ENCODE measurements around the gene GPR78.

- TF ChIP-seq, protein P1, sequence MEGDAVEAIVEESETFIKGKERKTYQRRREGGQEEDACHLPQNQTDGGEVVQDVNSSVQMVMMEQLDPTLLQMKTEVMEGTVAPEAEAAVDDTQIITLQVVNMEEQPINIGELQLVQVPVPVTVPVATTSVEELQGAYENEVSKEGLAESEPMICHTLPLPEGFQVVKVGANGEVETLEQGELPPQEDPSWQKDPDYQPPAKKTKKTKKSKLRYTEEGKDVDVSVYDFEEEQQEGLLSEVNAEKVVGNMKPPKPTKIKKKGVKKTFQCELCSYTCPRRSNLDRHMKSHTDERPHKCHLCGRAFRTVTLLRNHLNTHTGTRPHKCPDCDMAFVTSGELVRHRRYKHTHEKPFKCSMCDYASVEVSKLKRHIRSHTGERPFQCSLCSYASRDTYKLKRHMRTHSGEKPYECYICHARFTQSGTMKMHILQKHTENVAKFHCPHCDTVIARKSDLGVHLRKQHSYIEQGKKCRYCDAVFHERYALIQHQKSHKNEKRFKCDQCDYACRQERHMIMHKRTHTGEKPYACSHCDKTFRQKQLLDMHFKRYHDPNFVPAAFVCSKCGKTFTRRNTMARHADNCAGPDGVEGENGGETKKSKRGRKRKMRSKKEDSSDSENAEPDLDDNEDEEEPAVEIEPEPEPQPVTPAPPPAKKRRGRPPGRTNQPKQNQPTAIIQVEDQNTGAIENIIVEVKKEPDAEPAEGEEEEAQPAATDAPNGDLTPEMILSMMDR (IDR thresholded peaks at IDR 0.05) = no peak
- no peak for TF ChIP-seq ZFX (IDR thresholded peaks at IDR 0.05; ENCODE audit: borderline replicate concordance)
Observed at GRCh38 chr4:8544282-8544681, 35.9 kb upstream of the GPR78 start.

All from 22Rv1 (cell line).